Measurements from ENCODE around the gene ZNF385C. TPM values are rescaled to one million over a fixed set of nuclear protein-coding genes. Genes with fewer than 3 reads are reported as not detected.

ZNF385C gene
- total and polyA plus RNA-seq, 2 of the 13 experiments (the other 11 are each of a cell fraction or from before 2014, with no cell fraction given) = 2.3 to 6.1 TPM

GRCh38 chr17:42025191-42025579 lies 73.1 kb downstream of the ZNF385C start (continued):
- no peak for TF ChIP-seq ZNF281 (CRISPR knock-in tag; IDR thresholded peaks at IDR 0.05; ENCODE audit: borderline replicate concordance)

GRCh38 chr17:42023524-42024349 lies 74.5 kb downstream of the ZNF385C start:
- intact Hi-C loops (cut with micrococcal nuclease; ENCODE audit: unreplicated experiment) (loop anchor here (2.0 kb wide), 2 partner anchors 43 to 93 kb away; no protein-coding TSS in a partner anchor), in situ Hi-C loops (cut with HindIII; ENCODE audit: extremely low pct_ligation_motif_present, low pct_unique_long_range_greater_than_20kb) (no loop called here)
- no TSS peak for BruUV-seq (replicated peaks)
- ChIA-PET CTCF (ENCODE audit: low intra/inter-chr PET ratio, low total read pairs) (interaction anchor here (0.9 to 2.3 kb wide), 4 partner anchors 43 to 112 kb away, joined by 4 to 20 read pairs (median 14); no protein-coding TSS in a partner anchor), POLR2A (interaction anchor here (1.0 to 5.1 kb wide), 6 partner anchors 8 to 130 kb away, joined by 3 to 35 read pairs (median 4); partner anchors contain the start of gene CNP)
- Histone ChIP-seq H3K27me3 (ENCODE audit: control insufficient read depth in 1 of 2, insufficient read depth in 2 of 2, low read length in 2 of 2) (no peaks in the 10 kb centered on the region; a peak in 1 of 5 replicates), H3K27ac (ENCODE audit: extremely low read length, insufficient read depth, low read length) (peak overlapping the region; percentile 30), H3K9ac (ENCODE audit: insufficient read depth, low read depth, low read length) (no peak overlapping the region), H2AFZ (ENCODE audit: low read length) (no peak overlapping the region), H3K4me3 (replicated peaks in 1 of 3; ENCODE audit: insufficient read depth in 1 of 3, low read depth in 2 of 3, low read length in 3 of 3) (no peak overlapping the region), H3K4me2 (ENCODE audit: low read depth, low read length) (no peak overlapping the region), H3K79me2 (ENCODE audit: insufficient read depth, low read length) (peaks cover 17% of the 10 kb centered on the region), H3K36me3 (replicated peaks in 1 of 2; ENCODE audit: control insufficient read depth in 1 of 2, insufficient read depth in 2 of 2, low read length in 2 of 2) (peaks cover 9 to 27% of the 10 kb centered on the region in 2 experiments), H3K9me3 (ENCODE audit: low read length) (no peaks in the 10 kb centered on the region), H3K4me1 (ENCODE audit: insufficient read depth, low read length) (peaks cover 62% of the 10 kb centered on the region), H4K20me1 (ENCODE audit: insufficient read depth, low read length) (no peaks in the 10 kb centered on the region)
- DNase-seq (ENCODE audit: low spot score) (no peak), FAIRE-seq (no peak), ATAC-seq (no peak)
- TF ChIP-seq ZC3H4 (CRISPR knock-in tag; IDR thresholded peaks at IDR 0.05; ENCODE audit: borderline replicate concordance) (no peak), RFX5 (IDR thresholded peaks at IDR 0.05; ENCODE audit: low read depth, low read length) (no peak), YEATS2 (CRISPR knock-in tag; IDR thresholded peaks at IDR 0.05; ENCODE audit: borderline replicate concordance) (0 out of 2 replicates have a peak, but pooled peaks have one; percentile 22), NRL (CRISPR knock-in tag; IDR thresholded peaks at IDR 0.05; ENCODE audit: borderline replicate concordance) (peak; percentile 43; the same call in 1 of the 2 replicates), CEBPB (IDR thresholded peaks at IDR 0.05; ENCODE audit: borderline replicate concordance, low read depth, low read length) (peak; percentile 73), ZNF704 (CRISPR knock-in tag; IDR thresholded peaks at IDR 0.05; ENCODE audit: borderline replicate concordance) (no peak), CEBPG (CRISPR knock-in tag; IDR thresholded peaks at IDR 0.05) (peak; percentile 33; the same call in 1 of the 2 replicates), ZBTB33 (CRISPR knock-in tag; IDR thresholded peaks at IDR 0.05) (peak; percentile 96), ZNF703 (CRISPR knock-in tag; IDR thresholded peaks at IDR 0.05; ENCODE audit: borderline replicate concordance) (no peak), SALL2 (CRISPR knock-in tag; IDR thresholded peaks at IDR 0.05) (no peak), GLI4 (CRISPR knock-in tag; IDR thresholded peaks at IDR 0.05; ENCODE audit: borderline replicate concordance) (no peak)
- WGBS (ENCODE audit: low lambda C conversion rate) = 86% methylated on average over 15 of the region's 15 CpGs
